IPS DF 6.9 (cell line): ENCODE results near the gene NCOA1.

ENCODE experiments used
- DNase-seq: peaks from one replicate; pipeline ENCODE4 v3.0.0-alpha.2; 2013; ENCODE audit warnings: low read depth, low spot score
- H3K27ac ChIP-seq: one replicate; pipeline ENCODE4 v1.5.1; 2013; ENCODE audit warnings: low read length, control low read depth
- H3K27me3 ChIP-seq: 2 replicates; pipeline ENCODE4 v1.6.1; 2013; ENCODE audit warnings: mild to moderate bottlenecking, low read length; ENCODE audit not compliant: control insufficient read depth, insufficient read depth
- H3K36me3 ChIP-seq: 2 replicates; pipeline ENCODE4 v1.6.1; 2013; ENCODE audit warnings: low read length; ENCODE audit not compliant: control insufficient read depth, insufficient read depth
- H3K4me1 ChIP-seq: 2 replicates; pipeline ENCODE4 v1.6.1; 2013; ENCODE audit warnings: low read length; ENCODE audit not compliant: control insufficient read depth, insufficient read depth
- H3K4me3 ChIP-seq: 2 replicates; pipeline ENCODE4 v1.5.1; 2013; ENCODE audit warnings: mild to moderate bottlenecking, low read length
- H3K9me3 ChIP-seq: 2 replicates; pipeline ENCODE4 v1.6.1; 2013; ENCODE audit warnings: low read length, inconsistent platforms; ENCODE audit not compliant: control insufficient read depth, insufficient read depth
- WGBS: extraction: QIAGEN DNeasy Blood & Tissue Kit; methylation state at CpG from one replicate; pipeline ENCODE4 v1.1.7; 2013; ENCODE audit warnings: mixed read lengths, missing lambda C conversion rate; ENCODE audit not compliant: insufficient read length, insufficient coverage; 5-methylcytosine and 5-hydroxymethylcytosine counted together

NCOA1 gene

DNA sequence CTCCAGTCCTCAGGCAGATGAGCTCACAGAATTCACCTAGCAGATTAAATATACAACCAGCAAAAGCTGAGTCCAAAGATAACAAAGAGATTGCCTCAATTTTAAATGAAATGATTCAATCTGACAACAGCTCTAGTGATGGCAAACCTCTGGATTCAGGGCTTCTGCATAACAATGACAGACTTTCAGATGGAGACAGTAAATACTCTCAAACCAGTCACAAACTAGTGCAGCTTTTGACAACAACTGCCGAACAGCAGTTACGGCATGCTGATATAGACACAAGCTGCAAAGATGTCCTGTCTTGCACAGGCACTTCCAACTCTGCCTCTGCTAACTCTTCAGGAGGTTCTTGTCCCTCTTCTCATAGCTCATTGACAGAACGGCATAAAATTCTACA, 216.1 kb downstream of the NCOA1 start:
- H3K36me3 ChIP-seq, result no peaks in the 10 kb centered on the region
- no peaks in the 10 kb centered on the region for H3K27me3 ChIP-seq
- H3K27ac ChIP-seq, result no peak overlapping the region
- no peak overlapping the region for H3K4me3 ChIP-seq
- WGBS, result no CpG with 5 or more reads among the region's 3 CpGs
- DNase-seq, result no peak
- H3K9me3 ChIP-seq, result no peaks in the 10 kb centered on the region
- H3K4me1 ChIP-seq, result no peaks in the 10 kb centered on the region; the same call in none of the 2 replicates

DNA sequence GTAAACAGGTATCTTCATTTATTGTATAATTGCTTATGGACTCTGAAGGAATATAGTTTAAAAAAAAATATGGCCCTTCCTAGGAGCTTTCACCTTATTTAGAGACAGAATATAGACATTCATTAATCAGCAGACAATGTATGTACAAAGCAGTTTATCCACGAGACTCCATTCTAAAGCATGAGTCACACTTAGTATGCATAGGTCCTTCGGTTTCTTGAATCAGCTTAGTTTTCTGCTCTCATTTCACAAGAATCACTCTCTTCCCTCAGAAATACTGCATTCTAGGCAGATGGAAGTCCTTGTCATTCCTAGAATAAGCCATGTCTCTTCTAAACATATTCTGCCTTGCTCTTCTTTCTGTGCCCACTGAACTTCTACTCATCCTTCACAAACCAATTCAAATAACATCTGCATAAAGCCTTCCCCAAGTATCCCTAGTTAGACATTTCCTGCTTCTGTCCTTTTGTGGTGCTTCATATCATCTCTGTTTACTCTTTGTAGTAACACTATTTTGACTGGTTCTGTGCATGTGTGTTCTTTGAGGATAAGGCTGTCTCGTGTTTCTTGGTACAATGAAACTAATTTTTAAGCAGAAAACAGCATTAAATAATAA, 217.6 kb downstream of the NCOA1 start:
- Histone ChIP-seq H3K27ac (no peak overlapping the region), H3K27me3 (no peaks in the 10 kb centered on the region), H3K4me3 (no peak overlapping the region), H3K4me1 (no peaks in the 10 kb centered on the region; the same call in 1 of the 2 replicates), H3K9me3 (no peaks in the 10 kb centered on the region), H3K36me3 (no peaks in the 10 kb centered on the region)
- no CpG with 5 or more reads among the region's 3 CpGs for WGBS
- no peak for DNase-seq

DNA sequence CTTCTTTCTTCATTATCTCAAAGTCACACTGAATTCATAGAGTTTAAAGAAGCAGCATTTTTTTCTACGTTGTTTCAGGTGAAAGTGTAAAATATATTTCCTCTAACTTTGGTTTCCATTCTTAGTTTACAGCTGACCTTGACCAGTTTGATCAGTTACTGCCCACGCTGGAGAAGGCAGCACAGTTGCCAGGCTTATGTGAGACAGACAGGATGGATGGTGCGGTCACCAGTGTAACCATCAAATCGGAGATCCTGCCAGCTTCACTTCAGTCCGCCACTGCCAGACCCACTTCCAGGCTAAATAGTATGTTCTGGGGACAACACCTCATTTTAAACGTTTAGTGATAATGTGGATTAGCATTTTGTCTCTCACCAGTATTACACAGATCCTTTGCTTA, 219.8 kb downstream of the NCOA1 start:
- DNase-seq, result no peak
- H3K4me3 ChIP-seq, result no peak overlapping the region
- H3K27me3 ChIP-seq, result no peaks in the 10 kb centered on the region
- no peak overlapping the region for H3K27ac ChIP-seq
- H3K9me3 ChIP-seq, result no peaks in the 10 kb centered on the region
- H3K36me3 ChIP-seq, result no peaks in the 10 kb centered on the region
- no CpG with 5 or more reads among the region's 6 CpGs for WGBS
- H3K4me1 ChIP-seq, result no peaks in the 10 kb centered on the region; the same call in 1 of the 2 replicates

- H3K9me3 ChIP-seq, result no peaks in the 10 kb centered on the region
- no peak overlapping the region for H3K4me3 ChIP-seq
- no peak for DNase-seq
- H3K4me1 ChIP-seq, result no peaks in the 10 kb centered on the region; the same call in 1 of the 2 replicates
- no CpG with 5 or more reads among the region's 2 CpGs for WGBS
- H3K36me3 ChIP-seq, result no peaks in the 10 kb centered on the region
- H3K27me3 ChIP-seq, result no peaks in the 10 kb centered on the region
- H3K27ac ChIP-seq, result no peak overlapping the region
Measured at GRCh38 chr2:24711865-24712264, 220.8 kb downstream of the NCOA1 start.

- no CpG with 5 or more reads among the region's 1 CpG for WGBS
- Histone ChIP-seq H3K36me3 (no peaks in the 10 kb centered on the region), H3K27me3 (no peaks in the 10 kb centered on the region), H3K27ac (no peak overlapping the region), H3K9me3 (no peaks in the 10 kb centered on the region), H3K4me1 (no peaks in the 10 kb centered on the region; the same call in 1 of the 2 replicates), H3K4me3 (no peak overlapping the region)
- DNase-seq, result no peak
Measured at GRCh38 chr2:24712296-24712695, 221.2 kb downstream of the NCOA1 start.

DNA sequence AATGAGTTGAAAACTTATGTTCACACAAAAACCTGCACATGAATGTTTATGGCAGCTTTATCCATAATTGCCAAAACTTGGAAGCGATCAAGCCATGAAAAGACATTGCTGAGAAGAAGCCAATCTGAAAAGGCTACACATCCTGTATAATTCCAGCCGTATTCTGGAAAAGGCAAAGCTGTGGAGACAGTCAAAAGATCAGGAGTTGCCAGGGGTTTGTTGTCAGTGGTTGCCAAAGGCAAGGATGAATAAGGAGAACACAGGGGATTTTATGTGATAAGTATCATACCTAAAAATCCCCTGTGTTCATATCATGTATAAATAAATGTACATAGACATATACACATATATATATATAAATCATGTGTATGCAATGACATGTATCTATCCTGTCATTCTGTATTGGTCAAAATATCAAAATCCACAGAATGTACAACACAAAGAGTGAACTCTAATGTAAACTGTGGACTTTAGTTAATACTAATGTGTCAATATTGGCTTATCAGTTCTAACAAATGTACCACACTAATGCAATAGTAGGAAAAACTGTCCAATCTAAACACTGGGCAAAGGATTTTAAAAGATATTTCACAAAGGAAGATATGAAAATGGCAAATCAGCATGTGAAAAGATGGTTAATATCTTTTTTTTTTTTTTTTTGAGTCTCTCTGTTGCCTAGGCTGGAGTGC, 226.4 kb downstream of the NCOA1 start:
- DNase-seq, result no peak
- Histone ChIP-seq H3K36me3 (no peaks in the 10 kb centered on the region), H3K27me3 (no peaks in the 10 kb centered on the region), H3K4me3 (no peak overlapping the region), H3K4me1 (no peaks in the 10 kb centered on the region), H3K27ac (no peak overlapping the region), H3K9me3 (no peaks in the 10 kb centered on the region)
- no CpG with 5 or more reads among the region's 2 CpGs for WGBS

DNA sequence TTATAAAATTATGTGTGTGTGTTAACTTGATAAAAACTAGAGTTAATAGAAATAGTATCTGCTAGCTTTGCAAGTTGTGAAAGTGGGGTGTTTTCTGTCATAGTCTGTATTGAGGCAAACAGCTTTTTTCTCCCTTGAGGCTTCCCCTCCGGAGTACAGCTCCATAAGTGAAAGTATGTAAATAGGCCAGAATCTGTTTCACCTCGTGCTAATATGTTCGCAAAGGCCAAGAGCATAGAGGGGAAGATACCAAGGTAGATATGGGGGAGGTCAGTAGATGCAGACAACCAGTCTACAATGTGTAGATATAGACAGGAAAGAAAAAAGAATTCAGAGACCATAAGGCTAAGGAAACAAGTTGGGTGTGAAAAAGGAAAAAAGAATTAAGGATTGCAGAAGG, 229.3 kb downstream of the NCOA1 start:
- no peaks in the 10 kb centered on the region for H3K27me3 ChIP-seq
- H3K4me3 ChIP-seq, result no peak overlapping the region
- H3K9me3 ChIP-seq, result no peaks in the 10 kb centered on the region
- H3K36me3 ChIP-seq, result no peaks in the 10 kb centered on the region
- no CpG with 5 or more reads among the region's 3 CpGs for WGBS
- no peaks in the 10 kb centered on the region for H3K4me1 ChIP-seq
- no peak overlapping the region for H3K27ac ChIP-seq
- DNase-seq, result no peak

DNA sequence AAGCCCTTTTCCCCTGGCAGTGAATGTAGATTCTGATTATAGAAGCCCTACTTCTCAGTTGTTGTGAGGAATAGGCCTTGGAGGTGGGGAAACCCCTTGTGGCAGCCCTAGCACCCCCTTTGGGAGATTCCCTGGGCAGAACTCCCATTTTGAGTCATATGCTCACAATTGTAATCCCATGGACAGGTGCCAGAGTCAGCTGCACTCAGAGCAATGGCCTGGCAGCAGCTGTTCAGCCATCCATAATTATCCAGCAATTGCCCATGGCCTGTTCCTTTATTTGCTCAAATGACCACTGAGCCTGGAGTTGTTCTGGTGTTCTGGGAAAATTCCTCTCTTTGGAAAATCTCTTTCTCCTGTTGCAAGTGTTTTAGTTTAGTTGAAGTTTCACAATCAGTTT, 230.4 kb downstream of the NCOA1 start:
- no peaks in the 10 kb centered on the region for H3K4me1 ChIP-seq
- H3K27me3 ChIP-seq, result no peaks in the 10 kb centered on the region
- H3K4me3 ChIP-seq, result no peak overlapping the region
- H3K9me3 ChIP-seq, result no peaks in the 10 kb centered on the region
- H3K27ac ChIP-seq, result no peak overlapping the region
- H3K36me3 ChIP-seq, result no peaks in the 10 kb centered on the region
- DNase-seq, result no peak

- no peak for DNase-seq
- no peaks in the 10 kb centered on the region for H3K9me3 ChIP-seq
- no peaks in the 10 kb centered on the region for H3K27me3 ChIP-seq
- no peak overlapping the region for H3K4me3 ChIP-seq
- H3K27ac ChIP-seq, result no peak overlapping the region
- no peaks in the 10 kb centered on the region for H3K36me3 ChIP-seq
- WGBS, result no CpG with 5 or more reads among the region's 3 CpGs
- no peaks in the 10 kb centered on the region for H3K4me1 ChIP-seq
Measured at GRCh38 chr2:24722141-24722790, 231.2 kb downstream of the NCOA1 start.

DNA sequence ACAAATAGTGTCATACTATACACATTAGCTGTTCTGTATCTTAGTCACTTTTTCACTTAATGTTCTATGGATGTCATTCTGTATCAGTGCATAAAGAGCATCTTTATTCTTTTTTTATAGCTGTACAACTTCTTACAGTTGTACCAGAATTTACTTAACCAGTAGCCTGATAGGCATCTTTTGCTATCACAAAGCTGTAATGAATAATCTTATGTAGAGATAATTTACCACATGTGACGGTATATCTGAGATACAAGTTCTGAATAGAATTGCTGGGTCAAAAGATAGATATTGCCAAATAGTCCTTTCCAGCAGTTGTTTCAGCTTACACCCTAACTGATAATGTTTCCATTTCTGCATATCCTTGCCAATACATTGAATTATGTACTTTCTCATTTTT, 232.1 kb downstream of the NCOA1 start:
- H3K9me3 ChIP-seq, result no peaks in the 10 kb centered on the region
- DNase-seq, result no peak
- no peaks in the 10 kb centered on the region for H3K4me1 ChIP-seq
- H3K27me3 ChIP-seq, result no peaks in the 10 kb centered on the region
- H3K4me3 ChIP-seq, result no peak overlapping the region
- H3K36me3 ChIP-seq, result no peaks in the 10 kb centered on the region
- no CpG with 5 or more reads among the region's 1 CpG for WGBS
- no peak overlapping the region for H3K27ac ChIP-seq

DNA sequence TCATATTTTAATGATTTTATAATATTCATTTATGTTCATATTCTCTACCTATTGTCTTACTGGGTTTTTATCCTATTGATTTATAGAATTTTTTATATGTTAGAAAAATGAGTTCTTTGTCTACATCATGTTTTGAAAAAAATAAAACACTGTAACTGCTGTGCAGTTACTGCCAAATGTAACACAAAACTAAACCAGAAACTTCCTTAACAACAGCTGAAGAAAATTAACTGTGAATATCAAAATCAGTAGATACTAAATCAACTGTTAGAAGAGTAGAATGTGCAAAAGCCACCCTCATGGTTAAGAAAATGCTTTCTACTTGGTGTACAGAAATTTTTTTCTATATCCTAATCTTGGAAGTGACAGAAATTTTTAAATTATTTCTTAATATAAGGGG, 232.6 kb downstream of the NCOA1 start:
- Histone ChIP-seq H3K4me1 (no peaks in the 10 kb centered on the region), H3K4me3 (no peak overlapping the region)
- no peak for DNase-seq

More for the DNA sequence above, 232.6 kb downstream of the NCOA1 start:
- no peak overlapping the region for H3K27ac ChIP-seq
- H3K9me3 ChIP-seq, result no peaks in the 10 kb centered on the region
- no peaks in the 10 kb centered on the region for H3K36me3 ChIP-seq
- H3K27me3 ChIP-seq, result no peaks in the 10 kb centered on the region
